Measurements from ENCODE around the gene SPATS2L.

Gene SPATS2L

DNA sequence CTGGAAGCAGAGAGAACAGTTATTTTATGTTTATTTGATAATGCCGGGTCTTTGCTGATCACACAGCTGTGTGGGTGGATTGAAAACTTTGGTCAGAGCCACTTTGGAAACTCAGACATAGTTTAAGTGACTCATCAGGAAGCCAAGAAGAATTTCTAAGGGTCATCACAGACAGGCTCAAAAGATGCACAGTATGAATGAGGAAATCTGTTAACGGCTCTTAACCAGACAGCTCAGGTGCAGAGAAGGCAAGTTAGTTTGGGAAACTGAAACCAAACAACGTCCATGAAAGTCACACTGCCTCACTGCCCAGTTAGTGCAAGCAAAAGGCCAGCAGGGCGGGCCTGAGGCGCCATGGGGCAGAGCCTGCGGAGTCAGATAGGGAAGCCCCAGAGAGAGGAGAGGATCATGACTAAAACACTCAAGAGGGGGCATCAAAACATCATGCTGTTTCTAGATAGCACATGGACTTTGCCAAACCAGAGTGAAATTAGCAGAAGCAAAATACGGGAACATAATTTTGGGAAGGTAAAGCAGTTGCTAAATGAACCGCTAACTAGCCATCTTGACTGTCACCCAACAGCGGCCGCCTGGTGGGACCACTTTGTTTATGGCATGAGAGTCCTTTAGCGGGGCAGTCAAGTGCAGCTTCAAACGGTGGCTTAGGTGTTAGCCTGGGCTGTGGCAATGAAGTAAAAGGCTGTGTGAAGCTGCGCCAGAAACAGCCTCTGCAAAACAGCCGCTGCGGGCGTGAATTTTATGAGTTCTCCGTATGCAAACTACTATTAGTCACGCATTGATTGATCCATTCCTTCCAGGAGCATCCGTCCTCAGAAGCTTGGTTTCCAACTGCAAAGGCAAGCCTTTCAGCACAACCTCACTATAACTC lies 102.2 kb downstream of the SPATS2L start:
- no peak for DNase-seq (ENCODE audit: low read depth in 2 of 2)

DNA sequence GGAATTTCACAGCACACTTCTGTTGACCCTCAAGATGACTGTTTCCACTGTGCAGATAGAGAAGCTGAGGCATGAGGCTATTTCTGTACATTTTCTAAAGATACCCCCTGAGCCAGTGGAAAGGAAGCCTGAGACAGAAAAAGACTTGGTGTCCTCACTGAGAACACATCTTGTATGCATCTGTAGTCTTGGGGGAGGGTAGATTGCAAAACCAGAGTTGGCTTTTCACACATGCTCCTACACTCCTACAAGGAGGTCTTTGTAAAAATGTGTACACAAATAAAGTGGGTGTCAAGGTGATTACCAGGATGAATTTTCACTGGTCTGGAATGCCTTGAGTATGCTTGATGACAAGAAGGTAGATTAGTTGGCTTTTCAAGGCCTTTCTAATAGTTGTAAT lies 105.3 kb downstream of the SPATS2L start:
- DNase-seq (ENCODE audit: low read depth in 2 of 2) = no peak

- DNase-seq (ENCODE audit: low read depth in 2 of 2) = no peak
Measured at GRCh38 chr2:200414367-200414766, 107.9 kb downstream of the SPATS2L start.

DNA sequence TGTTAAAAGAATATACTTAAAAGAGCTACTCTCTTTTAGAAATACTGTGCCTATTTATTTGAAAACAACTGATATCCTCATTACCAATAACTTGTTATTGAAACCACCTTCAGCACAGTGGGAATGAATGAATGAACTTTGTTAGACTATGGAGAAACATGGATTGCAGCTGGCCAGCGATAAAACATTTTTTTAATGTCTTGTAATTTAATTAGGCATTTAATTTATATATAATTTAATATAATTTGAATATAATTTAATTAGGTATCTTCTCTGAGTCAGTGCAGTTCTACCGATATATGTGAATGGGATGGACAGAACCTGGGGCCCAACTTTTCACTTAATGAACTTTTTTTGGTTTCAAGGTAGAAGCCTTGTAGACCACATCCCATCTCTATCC lies 109.0 kb downstream of the SPATS2L start:
- no peak for DNase-seq (ENCODE audit: low read depth in 2 of 2)

- no peak for DNase-seq (ENCODE audit: low read depth in 2 of 2)
Measured at GRCh38 chr2:200416878-200417277, 110.4 kb downstream of the SPATS2L start.

DNA sequence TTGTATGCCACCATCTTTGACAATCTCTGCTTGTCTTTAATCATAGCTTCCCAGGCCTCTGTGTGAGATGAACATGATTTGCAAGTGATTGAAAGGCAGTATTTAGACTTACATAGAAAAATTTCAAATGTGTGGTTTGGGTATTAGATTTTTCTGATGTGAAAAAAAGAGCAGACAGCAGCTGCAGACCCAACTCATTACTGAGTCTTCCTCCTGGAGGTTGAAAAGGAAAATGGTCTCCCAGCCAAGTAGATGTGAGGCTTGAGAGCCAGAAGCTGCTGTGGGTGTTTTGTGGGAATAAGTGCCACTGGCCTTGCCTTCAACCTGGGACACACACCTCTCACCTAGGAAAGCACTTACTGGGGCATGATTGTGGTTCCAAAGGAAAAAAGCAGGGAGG lies 110.9 kb downstream of the SPATS2L start:
- no peak for DNase-seq (ENCODE audit: low read depth in 2 of 2)

DNA sequence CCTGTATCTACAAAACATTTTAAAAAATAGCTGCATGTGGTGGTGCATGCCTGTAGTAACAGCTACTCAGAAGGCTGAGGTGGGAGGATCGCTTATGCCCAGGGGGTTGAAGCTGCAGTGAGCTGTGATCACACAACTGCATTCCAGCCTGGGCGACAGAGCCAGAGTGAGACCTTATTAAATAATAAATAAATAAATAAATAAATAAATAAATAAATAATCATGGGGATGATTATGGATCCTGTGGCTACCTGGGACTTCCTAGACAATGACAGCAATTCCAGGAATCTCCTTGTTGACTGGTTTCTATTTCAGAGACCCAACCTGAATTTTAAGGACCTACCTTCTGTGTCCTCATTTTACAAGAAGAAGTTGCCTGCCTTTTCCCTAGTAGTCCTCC lies 111.9 kb downstream of the SPATS2L start:
- no peak for DNase-seq (ENCODE audit: low read depth in 2 of 2)

DNA sequence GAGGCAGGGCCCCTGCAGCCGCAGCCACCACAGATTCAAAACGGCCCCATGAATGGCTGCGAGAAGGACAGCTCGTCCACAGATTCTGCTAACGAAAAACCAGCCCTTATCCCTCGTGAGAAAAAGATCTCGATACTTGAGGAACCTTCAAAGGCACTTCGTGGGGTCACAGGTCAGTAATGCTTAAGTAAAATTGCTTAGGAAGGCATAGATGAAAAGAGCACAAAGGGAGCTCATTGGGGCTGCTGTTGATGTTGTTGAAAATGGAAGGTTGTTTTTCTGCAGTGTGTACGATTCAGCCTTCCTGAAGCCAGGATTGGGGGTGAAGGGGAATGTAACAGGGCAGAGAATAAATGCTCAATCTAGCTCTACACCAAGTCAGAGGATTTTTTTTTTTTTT lies 112.8 kb downstream of the SPATS2L start:
- no peak for DNase-seq (ENCODE audit: low read depth in 2 of 2)

DNA sequence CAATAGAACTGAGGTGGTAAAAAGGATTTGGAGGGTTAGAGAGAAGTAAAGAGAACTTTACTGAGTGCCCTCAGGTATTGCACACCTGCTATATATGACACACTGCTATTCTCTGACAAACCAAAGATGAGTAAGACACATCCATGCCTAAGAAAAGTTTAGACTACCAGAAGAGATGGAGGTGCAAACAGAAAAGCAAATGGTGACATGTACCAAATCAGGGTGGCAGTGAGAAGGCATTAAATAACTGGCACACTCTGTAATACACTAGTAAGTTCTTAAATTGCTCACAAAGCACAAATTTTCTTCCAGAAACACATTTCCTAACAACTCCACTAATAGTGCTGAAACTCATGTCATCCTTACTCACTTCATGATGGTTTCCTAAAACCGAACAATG lies 114.8 kb downstream of the SPATS2L start:
- no peak for DNase-seq (ENCODE audit: low read depth in 2 of 2)

- DNase-seq (ENCODE audit: low read depth in 2 of 2) = no peak
Measured at GRCh38 chr2:200422071-200422470, 115.6 kb downstream of the SPATS2L start.

DNA sequence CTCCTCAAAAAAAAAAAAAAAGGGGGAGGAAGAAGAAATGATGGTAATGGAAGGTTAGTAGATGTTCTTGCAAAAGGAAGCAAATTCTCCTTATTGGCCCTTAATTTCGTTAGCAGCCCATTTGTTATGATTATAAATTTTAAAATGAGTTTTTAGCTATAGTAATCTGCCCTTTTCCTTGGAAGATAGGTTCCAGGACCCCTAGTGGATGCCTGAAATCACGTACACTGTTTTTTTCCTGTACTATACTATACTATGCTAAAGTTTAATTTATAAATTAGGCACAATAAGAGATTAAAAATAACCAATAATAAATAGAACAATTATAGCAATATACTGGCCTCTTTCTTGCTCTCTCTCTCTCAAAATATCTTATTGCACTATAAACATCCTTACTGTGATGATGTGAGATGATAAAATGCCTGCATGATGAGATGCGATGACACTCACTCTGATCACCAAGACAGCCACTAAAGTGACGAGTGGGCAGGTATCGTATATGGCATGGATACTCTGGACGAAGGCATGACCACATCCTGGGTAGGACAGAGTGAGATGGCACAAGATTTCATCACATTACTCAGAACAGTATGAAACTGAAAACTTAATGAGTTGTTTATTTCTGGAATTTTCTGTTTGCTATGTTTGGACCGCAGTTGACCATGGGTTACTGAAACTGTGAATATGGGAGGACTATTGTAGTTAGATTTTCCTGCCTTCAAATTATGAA lies 116.2 kb downstream of the SPATS2L start:
- DNase-seq (ENCODE audit: low read depth in 2 of 2) = no peak

- no peak for DNase-seq (ENCODE audit: low read depth in 2 of 2)
Measured at GRCh38 chr2:200423541-200423940, 117.0 kb downstream of the SPATS2L start.

- no peak for DNase-seq (ENCODE audit: low read depth in 2 of 2)
Measured at GRCh38 chr2:200425026-200425821, 118.7 kb downstream of the SPATS2L start.

GRCh38 chr2:200426754-200427153 lies 120.3 kb downstream of the SPATS2L start:
- DNase-seq (ENCODE audit: low read depth in 2 of 2) = no peak

DNA sequence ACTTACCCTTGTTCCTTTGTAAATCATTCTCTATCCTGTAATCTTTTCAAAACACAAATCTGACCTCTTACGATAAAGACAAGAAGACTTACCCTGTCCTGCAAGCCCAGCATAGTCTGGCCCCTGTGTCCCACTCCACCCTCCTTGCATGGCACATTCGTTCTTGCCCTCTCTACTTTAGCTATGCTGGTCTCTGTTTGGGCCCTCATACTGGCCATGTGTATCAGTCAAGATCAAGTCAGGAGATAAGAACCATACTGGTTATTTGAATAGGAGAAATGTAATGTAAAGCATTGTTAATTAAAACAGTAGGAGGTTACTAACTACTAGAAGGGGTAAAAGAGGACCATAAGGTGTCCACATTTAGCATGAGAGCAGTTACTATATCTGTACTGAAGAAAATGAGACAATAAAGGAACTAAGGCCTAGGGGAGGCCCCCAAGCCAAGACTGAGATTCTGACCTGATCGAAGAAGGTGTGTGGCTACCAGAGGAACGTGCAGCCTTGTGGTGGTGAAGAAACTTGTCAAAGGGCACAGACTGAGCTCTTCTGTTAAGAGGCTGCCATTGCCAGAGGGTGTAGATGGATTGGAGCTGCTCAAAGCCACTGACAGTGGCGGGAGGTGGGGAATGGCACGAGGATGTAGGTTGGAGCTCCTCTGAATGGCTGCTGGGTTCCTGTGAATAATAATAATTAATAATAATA lies 122.6 kb downstream of the SPATS2L start:
- DNase-seq (ENCODE audit: low read depth in 2 of 2) = no peak

- DNase-seq (ENCODE audit: low read depth in 2 of 2) = no peak
Measured at GRCh38 chr2:200430017-200430416, 123.5 kb downstream of the SPATS2L start.

DNA sequence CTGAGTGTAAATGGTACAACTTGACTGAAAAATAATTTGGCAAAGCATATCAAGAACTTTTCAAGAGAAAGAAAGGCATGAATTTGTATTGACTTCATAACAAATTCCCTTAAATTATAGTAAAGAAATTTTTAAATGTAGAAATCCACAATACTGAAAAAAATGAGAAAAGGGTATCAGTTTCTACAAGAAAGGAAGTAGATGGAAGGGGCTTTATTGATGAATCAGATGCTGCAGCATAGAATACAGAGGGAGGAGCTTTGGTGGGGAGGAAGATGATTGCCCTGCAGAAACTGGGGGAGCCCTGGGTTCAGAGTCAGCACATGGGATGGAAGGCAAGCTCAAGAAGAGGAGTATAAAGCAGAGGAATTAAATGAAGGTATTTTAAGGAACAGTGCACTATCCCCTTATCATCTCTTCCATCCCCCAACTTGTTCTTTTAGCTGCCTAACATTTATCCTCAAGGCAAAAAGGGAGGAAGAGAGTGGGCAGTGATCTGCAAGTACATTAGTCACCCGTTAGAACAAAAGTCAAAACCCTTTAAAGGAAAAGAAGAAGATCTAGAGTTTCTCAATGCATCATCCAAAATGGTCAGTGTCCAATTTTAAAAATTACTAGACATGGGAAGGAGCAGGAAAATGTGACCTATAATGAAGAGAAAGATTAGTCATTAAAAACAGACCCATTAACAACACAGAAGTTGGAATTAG lies 125.7 kb downstream of the SPATS2L start:
- DNase-seq (ENCODE audit: low read depth in 2 of 2) = no peak

DNA sequence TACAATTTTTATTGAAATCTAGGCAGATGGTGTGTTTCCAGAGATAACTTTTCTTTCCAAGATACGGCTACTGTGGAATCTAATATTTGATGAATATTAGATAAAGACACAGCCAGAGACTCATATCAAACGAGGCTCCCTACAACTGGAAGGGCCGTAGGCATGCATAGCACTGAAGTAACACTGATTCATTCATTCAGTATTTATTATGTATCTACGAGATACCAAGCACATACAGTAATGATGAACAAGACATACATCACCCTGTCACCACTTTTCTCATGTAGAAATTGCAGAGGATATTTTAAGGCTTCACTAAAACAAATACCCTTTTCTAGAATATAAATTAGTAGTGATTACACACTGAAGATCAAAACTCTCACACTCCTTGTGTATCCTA lies 128.9 kb downstream of the SPATS2L start:
- DNase-seq (ENCODE audit: low read depth in 2 of 2) = no peak

DNA sequence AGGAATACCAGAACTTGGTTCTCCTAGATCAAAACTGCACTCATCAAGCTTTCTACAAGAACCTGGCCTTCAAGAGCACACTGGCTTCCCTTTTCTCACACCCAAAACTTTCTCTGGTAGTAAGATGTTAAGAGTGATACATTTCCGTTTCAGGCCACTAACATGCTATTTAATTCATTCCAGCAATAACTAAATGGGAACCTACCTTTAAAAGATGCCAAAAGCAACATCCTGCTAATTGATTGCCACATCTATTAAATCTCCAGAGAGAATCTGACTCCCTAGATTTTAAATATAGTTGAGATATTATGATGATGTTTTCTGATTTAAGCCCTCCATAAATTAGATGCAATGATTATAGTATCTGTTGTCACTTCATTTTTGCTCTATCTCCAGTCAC lies 131.8 kb downstream of the SPATS2L start:
- DNase-seq (ENCODE audit: low read depth in 2 of 2) = no peak

GRCh38 chr2:200438846-200439245 lies 132.4 kb downstream of the SPATS2L start:
- DNase-seq (ENCODE audit: low read depth in 2 of 2) = no peak

DNA sequence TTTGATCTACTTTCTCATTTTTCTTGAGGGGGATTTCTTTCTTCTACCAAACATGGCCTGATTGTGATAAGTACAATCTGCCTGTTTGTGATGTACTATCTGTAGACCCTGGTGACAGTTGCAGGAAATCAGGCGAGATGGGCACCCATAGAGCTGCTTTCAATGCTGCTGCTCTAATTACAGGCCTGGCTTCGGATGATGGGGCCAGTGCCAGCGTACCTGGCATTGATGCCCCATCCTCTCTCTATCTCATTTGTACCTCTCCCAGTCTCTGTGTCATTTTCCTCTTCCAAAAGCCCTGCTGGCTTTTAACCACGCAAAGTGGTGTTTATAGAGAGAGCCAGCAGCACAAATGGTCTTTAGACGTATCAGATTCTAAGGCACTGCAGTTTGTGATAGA lies 133.5 kb downstream of the SPATS2L start:
- DNase-seq (ENCODE audit: low read depth in 2 of 2) = no peak

Data from activated CD4-positive, alpha-beta T cell treated with anti-CD3 and anti-CD28 coated beads for 24 hours (primary cell).